Gastrocnemius medialis (tissue), 4 donors: ENCODE results near the gene EGFR.

Experiments
- POLR2A ChIP-seq, 2 donors: fragments of 450-650 bp; IDR thresholded peaks; one replicate each; pipeline ENCODE4 v1.6.1; 2017; ENCODE audit warnings: antibody characterized with exemption in 2 of 2, mild to moderate bottlenecking in 2 of 2, moderate library complexity in 2 of 2
- TF ChIP-seq, protein P1 (sequence below), 5 experiments: fragments of 450-650 bp in 3 of 5; fragments of 200-600 bp in 2 of 5; sonication (generic) in 2 of 5; IDR thresholded peaks in 4 of 5; conservative IDR thresholded peaks in 1 of 5; 1 replicate in 4 of 5; 2 replicates in 1 of 5; pipeline ENCODE4 v1.5.1; 2016 to 2019; ENCODE audit warnings: antibody characterized with exemption in 5 of 5, mild to moderate bottlenecking in 3 of 5, moderate library complexity in 3 of 5

- TF ChIP-seq, protein P1, sequence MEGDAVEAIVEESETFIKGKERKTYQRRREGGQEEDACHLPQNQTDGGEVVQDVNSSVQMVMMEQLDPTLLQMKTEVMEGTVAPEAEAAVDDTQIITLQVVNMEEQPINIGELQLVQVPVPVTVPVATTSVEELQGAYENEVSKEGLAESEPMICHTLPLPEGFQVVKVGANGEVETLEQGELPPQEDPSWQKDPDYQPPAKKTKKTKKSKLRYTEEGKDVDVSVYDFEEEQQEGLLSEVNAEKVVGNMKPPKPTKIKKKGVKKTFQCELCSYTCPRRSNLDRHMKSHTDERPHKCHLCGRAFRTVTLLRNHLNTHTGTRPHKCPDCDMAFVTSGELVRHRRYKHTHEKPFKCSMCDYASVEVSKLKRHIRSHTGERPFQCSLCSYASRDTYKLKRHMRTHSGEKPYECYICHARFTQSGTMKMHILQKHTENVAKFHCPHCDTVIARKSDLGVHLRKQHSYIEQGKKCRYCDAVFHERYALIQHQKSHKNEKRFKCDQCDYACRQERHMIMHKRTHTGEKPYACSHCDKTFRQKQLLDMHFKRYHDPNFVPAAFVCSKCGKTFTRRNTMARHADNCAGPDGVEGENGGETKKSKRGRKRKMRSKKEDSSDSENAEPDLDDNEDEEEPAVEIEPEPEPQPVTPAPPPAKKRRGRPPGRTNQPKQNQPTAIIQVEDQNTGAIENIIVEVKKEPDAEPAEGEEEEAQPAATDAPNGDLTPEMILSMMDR (IDR thresholded peaks at IDR 0.05 in 4 of 5, conservative IDR thresholded peaks at IDR 0.05 in 1 of 5) = no peak
- TF ChIP-seq POLR2A (IDR thresholded peaks at IDR 0.05) = peak in 1 of 2 donors; percentile 8
Measured at GRCh38 chr7:55044371-55044717, 25.5 kb downstream of the EGFR start.
